ENCODE data around the gene NR5A2.

NR5A2 gene

DNA sequence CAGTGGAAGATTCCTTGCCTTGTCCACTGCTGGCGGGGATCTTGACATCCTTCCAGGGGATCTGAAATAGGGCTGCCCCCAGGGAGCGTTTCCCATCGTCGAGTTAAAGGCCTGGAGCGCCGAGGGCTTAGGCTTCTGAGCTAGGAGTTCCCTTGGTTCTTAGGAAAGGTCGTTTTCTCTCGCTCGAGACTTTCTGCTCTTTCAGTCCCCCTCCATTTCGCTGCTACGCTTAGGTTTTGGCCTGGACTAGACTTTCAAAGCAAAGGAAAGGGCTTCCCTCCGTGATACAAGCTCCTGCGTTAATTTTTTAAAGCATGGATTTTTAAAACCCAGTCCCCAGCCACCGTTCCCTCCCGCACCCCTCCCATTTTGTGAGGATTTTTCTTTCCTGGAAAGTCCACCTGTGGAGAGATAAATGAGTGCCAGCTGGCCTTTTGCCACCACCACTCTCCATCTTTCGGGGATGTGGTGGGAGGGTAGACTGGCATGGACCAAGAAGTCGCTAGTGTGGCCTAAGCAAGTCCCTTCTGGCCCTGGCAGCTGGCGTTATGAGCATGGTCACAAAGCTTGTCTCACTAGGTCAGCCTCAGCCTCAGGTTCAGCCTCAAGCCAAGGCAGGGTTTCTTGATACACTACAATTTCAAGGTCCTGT lies 9.2 kb downstream of the NR5A2 start:
- DNase-seq: no peak

DNA sequence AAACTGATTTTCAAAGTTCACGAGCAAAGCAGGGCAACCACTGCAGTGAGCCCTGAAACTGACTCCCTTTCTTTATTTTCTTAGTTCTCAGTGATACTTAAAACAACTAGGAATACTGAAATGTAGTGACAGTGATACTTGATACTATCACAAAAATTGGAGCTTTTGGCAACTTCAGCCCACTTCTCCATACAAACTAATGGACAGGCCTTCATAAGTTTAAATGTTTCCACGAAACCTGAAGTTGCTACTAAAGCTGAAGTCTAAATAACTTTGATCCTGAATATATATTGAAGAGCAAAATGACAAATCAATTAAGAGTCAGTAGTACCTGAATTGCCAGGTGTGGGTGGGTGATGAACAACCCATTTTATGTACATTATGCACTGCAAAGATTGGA lies 10.0 kb downstream of the NR5A2 start:
- no peak for DNase-seq

DNA sequence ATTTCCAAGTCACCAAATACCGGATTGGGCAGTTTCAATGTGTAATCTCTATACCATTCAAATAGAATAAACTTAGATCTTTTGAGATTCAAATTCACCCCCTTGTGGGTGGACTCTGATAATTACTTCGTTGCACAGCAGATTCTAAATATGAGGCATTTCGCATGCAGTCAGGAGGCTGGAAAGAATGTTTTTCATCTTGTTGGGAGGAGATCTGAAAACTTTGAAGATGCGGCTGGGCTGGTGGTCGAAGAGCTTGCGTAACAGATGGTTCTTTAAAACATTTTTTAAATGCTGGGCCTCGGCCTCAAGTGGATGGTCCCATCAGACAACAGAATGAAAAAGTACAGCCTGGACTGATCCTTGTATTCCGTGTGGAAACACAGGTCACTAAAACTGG lies 10.4 kb downstream of the NR5A2 start:
- DNase-seq: no peak

DNA sequence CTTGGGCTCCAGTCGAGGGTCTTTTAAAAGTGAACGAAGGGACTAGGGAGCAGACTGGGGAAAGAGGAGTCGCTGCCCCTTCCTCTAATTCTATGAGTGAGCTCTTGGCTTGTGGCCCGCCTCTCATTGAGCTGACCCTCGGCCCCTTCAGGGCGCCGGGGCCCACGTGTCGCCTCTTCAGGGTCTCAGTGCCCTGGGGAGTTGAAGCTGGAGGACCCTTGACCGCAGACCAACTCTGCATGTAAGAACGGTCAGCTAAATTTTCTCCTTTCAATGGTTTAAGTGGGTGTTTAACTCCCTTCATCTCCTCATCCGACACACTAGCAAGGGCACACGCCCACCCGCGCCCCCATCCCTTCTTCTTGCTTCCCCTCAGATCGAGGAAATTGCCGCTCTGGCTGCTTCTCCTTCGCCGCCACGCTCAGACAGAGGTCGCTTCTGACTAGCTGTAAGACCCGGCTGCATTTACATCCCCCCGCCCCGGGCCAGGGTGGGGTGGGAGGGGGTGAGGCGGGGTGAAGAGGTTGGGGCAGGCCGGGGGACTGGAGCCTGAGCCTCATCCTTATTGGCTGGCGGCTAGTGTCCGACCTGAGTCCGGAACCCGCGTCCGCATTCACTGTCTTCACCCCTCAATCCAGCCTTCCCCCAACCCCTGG lies 10.9 kb downstream of the NR5A2 start:
- no peak for DNase-seq

DNA sequence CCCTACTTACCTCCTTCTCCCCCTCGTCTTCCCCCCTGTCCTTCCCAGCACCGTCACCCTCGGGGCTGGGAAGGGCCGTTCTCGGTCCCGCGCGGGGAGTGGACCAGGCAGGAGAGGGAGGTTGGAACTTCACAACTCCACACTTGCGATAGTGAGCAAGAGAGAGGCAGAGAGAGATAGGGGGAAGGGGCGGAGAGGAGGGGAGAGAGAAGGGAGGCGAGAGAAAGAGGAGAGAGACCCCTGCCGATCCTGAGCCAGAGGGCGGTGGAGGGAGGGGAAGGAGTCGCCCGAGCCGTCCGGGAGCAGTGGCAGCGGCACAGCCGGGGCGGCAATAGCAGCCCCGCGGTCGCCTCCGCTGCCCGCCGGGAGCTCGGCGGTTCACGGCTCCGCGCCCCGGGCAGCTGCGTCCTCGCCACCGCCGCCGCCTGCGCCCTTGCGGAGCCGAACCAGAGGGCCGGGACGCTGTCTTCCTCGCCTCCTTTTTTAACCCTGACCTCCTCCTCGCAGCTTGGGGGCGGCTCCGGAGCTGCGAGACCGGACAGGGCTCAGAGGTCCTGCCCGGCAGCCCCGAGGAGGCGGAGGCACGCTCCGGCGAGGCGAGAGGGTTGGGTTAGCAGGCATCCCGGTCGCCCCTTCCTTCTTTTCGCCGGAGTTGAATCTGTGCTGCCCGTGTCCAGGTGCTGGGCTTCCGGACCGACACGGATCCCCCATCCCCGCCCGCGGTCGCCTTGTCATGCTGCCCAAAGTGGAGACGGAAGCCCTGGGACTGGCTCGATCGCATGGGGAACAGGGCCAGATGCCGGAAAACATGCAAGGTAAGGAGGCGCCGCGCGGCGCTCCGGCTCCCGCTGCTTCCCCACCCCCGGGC lies 11.7 kb downstream of the NR5A2 start:
- DNase-seq: peak; percentile 8

DNA sequence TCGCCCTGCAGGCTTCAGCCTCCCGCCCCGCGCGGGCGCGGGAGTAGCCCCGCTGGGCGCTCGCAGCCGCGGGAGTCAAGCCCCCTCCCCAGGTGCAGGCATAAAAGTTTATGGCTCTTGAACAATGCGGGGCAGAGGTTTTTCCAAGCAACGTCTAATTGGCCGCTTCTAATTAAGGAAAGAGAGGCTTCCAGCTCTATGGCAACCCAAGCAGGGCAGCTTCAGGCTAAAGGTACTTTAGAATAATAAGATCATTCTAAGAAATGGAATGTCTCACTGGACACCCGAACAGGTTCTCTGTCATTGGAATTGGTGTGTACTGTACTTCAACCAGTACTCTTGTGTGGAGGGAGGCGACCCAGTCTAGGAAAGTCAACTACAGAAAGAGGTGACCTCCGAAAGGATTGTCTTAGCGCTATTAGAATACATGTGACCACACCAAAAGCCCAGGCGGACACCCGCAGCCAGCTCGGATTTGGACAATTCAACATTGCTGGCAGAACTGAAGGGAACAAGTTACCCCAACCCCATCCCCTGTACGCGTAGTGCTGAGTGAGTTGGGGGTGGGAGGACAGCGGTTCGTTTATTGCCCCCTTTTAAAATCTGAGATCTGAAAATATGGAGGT lies 12.5 kb downstream of the NR5A2 start:
- no peak for DNase-seq

DNA sequence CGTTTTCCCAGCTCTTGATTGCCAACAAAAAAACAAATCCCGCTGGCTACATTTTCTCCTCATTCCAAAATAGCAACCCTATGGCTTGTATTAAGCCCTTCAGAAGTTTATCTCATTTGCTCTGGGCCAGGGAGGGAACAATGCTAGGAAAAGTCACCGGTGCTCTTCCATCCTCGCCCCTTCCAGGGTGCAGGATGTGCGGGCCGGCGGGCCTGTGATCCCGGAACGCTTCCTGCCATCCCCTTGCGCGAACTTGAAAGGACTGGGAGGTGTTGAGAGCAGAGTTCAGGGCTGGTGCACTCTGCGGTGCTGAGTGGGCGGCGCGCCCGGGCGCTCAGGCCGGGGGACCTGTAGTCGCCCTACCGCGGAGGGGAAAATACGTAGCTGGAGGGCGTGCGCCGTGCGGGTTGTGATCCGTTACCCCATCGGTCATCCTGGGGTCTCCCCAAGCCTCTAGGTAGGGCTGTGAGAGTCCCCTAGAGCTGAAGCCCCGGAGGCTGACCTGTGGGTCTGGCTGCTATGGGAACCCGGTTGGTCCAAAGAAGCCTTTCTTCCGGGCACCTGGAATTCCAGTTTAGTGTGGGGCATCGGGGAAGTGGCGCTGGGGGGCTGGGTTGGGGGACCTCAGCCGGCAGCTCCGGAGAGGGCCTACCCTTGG lies 13.1 kb downstream of the NR5A2 start:
- no peak for DNase-seq

GRCh38 chr1:200041337-200042118 lies 14.0 kb downstream of the NR5A2 start:
- DNase-seq: no peak

DNA sequence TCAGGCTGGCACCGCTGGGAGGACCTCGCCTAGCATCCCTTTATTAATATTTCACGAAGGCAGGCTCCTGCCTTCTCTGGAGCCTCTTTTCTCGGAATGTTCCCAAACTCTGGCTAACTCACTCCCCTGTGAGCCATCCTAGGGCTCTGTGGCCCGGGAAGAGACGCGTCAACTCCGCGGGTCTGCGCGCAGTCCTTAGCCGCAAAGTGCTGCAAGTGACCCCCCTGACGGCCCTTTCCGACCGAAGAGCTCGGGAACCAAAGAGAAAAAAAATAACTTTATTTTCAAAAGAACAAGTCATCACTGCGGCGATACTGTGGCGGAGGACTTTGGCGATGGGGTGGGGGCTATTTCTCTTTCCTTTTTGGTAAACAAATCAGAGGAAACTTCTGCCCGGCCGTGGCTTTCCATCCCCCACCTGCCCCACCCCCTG lies 14.6 kb downstream of the NR5A2 start:
- no peak for DNase-seq

DNA sequence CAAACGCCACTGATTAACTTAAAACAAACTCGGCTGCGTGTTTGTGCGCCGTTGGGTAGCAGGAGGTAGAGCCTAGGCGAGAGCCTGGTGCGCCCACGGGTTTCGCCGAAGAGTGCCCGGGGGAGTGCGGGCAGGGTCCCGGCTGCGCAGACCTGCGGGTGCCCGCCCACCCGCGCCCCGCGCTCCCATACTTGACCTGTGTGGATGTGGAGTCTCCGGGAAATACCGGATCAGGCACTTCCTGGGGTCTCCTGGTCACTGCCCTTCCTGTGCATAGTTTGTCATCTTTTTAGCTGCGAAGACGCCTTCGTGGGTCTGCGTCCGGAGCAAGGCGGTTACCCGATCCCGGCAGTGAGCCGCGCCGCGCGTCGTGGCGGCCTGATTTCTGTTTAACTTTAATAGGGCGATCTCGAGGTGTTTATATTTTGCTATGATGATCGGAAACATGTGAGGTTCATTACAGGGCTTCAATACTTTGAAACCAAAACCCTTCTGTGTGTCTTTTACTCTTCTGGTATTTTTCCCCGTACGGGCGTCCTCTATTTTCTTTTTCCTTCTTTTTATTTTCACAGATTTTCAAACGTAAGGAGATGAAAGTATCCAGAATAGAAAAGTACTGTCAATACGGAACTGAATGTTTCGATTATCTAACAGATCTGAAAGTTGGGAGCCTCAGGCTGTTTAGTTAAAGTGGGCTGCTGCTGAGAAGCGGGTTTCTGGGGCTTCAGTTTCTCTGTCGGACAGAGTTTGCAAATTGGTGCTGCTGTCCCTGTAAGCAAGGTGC lies 15.2 kb downstream of the NR5A2 start:
- DNase-seq: no peak

GRCh38 chr1:200043336-200043668 lies 15.8 kb downstream of the NR5A2 start:
- no peak for DNase-seq

- no peak for DNase-seq
Measured at GRCh38 chr1:200046115-200046514, 18.6 kb downstream of the NR5A2 start.

DNA sequence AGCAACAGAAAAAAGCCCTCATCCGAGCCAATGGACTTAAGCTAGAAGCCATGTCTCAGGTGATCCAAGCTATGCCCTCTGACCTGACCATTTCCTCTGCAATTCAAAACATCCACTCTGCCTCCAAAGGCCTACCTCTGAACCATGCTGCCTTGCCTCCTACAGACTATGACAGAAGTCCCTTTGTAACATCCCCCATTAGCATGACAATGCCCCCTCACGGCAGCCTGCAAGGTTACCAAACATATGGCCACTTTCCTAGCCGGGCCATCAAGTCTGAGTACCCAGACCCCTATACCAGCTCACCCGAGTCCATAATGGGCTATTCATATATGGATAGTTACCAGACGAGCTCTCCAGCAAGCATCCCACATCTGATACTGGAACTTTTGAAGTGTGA lies 20.7 kb downstream of the NR5A2 start:
- DNase-seq: no peak

GRCh38 chr1:200049810-200050209 lies 22.3 kb downstream of the NR5A2 start:
- no peak for DNase-seq

GRCh38 chr1:200051620-200052019 lies 24.1 kb downstream of the NR5A2 start:
- DNase-seq: no peak

DNA sequence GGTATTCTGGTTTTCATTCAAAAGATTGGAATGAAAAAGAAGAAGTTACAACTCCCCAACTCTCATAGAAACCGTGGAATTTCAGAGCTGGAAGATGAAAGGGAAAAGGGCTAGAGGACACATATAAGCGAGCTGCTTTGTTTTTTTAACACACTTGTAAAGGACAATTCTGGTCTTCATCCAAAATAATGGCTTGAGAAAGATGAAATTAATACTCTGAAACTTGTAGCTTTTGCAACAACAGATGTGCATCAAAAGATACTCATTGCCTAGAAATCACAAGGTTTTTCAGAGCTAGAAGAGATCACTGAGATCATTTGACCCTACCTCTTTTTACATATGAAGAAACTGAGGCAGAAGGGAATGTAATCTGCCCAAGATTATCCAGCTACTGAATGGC lies 25.6 kb downstream of the NR5A2 start:
- DNase-seq: no peak

- no peak for DNase-seq
Measured at GRCh38 chr1:200053646-200054045, 26.1 kb downstream of the NR5A2 start.

DNA sequence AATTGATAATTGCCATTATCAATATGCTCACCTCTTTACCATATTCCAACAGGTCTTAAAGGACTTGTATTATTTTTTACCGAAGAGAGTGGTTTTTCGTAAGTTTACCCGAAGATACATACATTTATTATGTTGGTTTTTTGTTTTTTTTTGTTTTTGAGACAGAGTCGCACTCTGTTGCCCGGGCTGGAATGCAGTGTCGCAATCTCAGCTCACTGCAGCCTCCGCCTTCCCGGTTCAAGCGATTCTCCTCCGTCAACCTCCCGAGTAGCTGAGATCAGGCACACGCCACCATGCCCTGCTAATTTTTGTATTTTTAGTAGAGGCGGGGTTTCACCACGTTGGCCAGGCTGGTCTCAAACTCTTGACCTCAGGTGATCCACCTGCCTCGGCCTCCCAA lies 30.8 kb downstream of the NR5A2 start:
- DNase-seq: no peak

GRCh38 chr1:200062143-200062542 lies 34.6 kb downstream of the NR5A2 start:
- DNase-seq: no peak

DNA sequence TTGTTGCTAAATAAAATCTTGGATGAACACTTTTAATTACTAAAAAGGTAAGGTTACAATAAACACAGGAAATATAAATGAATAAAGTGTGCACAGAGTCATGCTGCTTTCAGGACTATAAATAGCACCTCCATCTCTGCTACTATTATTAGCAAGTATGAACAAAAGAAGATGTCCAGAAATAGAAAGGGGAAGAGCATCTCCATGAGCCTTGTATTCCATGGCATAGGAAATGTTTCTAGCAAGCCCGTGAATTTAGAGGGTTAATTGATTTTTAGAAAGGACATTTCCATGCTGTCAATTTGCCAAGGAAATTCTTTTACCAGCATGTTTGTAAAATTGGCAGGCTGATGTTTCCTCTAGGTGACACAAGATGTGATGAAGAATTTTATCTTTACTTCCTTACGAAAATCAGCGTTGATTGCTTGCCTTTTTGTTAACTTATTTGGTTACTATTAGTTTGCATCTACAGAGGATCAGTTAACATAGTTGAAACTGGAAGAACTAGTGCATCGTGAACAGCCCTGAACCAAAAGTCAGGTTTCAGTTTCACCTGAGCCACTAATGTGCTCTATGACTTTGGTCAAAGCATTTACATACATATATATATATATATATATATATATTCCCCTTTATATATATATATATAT lies 45.3 kb downstream of the NR5A2 start:
- DNase-seq: no peak

- no peak for DNase-seq
Measured at GRCh38 chr1:200073286-200073637, 45.8 kb downstream of the NR5A2 start.
